Fibroblast of lung (primary cell): ENCODE data around the gene PSMA7.

Experiments used
- EZH2 ChIP-seq: IDR thresholded peaks from 2 replicates; pipeline ENCODE4 v1.5.1; 2012; ENCODE audit warnings: low read length, control low read depth, mild to moderate bottlenecking; ENCODE audit errors: missing control alignments
- TF ChIP-seq, protein P1 (sequence below), 2 donors: IDR thresholded peaks in 1 of 2; conservative IDR thresholded peaks in 1 of 2; 1 replicate in 1 of 2; 2 replicates in 1 of 2; pipeline ENCODE4 v1.5.1; 2011 to 2012; ENCODE audit warnings: low read length in 2 of 2, control low read depth in 1 of 2, inconsistent platforms in 1 of 2, low read depth in 1 of 2, mild to moderate bottlenecking in 1 of 2

DNA sequence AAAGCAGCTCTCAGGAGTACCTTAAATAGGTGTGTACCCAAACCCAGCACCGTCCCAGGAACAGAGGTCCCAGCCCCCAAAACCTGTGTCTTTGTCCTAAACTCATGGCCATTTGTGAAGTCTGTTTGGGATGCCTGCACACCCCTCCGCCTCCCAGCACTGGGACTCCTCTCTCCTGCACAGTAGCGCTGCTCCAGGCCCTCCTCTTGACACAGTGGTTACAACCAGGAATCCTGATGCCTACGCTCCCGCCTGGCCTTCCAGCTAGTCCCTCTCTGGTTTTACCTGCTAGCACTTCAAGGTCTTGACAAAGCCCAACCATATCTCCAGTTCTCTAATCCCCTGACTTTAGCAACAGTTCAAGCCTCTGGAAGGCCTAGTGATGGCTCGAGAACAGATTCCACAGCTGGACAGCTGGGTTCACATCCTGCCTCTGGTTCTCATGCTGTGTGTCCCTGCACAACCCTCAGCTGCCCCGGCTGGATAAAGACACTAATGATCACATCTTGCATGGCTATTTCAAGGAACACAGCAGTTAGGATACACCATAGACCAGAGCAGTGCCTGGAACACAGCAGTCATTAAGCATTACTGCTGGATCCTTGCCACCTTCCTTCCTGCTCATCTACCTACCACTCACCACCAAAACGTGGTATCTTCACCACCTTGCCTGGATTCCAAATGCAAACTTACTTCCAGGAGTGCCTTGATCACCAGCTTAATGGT is 5.6 kb downstream of the PSMA7 start:
- TF ChIP-seq, protein P1, sequence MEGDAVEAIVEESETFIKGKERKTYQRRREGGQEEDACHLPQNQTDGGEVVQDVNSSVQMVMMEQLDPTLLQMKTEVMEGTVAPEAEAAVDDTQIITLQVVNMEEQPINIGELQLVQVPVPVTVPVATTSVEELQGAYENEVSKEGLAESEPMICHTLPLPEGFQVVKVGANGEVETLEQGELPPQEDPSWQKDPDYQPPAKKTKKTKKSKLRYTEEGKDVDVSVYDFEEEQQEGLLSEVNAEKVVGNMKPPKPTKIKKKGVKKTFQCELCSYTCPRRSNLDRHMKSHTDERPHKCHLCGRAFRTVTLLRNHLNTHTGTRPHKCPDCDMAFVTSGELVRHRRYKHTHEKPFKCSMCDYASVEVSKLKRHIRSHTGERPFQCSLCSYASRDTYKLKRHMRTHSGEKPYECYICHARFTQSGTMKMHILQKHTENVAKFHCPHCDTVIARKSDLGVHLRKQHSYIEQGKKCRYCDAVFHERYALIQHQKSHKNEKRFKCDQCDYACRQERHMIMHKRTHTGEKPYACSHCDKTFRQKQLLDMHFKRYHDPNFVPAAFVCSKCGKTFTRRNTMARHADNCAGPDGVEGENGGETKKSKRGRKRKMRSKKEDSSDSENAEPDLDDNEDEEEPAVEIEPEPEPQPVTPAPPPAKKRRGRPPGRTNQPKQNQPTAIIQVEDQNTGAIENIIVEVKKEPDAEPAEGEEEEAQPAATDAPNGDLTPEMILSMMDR (conservative IDR thresholded peaks at IDR 0.05 in 1 of 2, IDR thresholded peaks at IDR 0.05 in 1 of 2; ENCODE audit: low read depth in 1 of 2, low read length in 2 of 2) = no peak
- no peak for TF ChIP-seq EZH2
